Smooth muscle cell of the brain vasculature (primary cell): ENCODE data around the gene SPAG5.

Experiments
- DNase-seq: peaks from one replicate; pipeline ENCODE4 v3.0.0-alpha.2; 2012; ENCODE audit warnings: low read depth, low spot score

SPAG5 gene, protein sequence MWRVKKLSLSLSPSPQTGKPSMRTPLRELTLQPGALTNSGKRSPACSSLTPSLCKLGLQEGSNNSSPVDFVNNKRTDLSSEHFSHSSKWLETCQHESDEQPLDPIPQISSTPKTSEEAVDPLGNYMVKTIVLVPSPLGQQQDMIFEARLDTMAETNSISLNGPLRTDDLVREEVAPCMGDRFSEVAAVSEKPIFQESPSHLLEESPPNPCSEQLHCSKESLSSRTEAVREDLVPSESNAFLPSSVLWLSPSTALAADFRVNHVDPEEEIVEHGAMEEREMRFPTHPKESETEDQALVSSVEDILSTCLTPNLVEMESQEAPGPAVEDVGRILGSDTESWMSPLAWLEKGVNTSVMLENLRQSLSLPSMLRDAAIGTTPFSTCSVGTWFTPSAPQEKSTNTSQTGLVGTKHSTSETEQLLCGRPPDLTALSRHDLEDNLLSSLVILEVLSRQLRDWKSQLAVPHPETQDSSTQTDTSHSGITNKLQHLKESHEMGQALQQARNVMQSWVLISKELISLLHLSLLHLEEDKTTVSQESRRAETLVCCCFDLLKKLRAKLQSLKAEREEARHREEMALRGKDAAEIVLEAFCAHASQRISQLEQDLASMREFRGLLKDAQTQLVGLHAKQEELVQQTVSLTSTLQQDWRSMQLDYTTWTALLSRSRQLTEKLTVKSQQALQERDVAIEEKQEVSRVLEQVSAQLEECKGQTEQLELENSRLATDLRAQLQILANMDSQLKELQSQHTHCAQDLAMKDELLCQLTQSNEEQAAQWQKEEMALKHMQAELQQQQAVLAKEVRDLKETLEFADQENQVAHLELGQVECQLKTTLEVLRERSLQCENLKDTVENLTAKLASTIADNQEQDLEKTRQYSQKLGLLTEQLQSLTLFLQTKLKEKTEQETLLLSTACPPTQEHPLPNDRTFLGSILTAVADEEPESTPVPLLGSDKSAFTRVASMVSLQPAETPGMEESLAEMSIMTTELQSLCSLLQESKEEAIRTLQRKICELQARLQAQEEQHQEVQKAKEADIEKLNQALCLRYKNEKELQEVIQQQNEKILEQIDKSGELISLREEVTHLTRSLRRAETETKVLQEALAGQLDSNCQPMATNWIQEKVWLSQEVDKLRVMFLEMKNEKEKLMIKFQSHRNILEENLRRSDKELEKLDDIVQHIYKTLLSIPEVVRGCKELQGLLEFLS

DNA sequence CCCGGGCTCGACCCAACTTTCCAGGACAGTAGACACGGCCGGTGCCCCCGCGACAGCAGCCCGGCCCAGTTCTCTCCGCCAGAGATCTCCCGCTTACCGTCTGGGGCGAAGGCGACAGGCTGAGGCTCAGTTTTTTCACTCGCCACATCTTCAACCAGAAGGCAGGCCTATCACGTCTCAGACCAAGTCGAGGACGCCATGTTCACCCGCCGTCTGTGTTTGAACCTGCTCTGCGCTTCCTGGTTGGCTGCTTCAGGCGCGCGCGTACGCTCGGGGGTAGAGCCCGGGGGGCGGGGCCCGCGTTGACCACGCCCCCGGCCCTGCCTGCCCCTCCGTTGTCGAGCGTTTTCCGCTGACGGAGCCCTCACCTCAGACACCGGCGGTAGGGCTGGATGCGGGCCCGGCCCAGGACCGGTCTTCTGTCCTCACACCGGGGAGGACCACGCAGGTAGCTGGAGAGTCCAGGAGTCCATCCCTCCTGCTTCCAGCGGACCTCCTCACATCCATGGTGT lies at the start of gene SPAG5:
Gene SPAG5 (minus strand): TSS at position 227 of the 512 bp plus-strand sequence. CDS start 79 bp downstream, at position 148.
- peak; percentile 70 for DNase-seq

DNA sequence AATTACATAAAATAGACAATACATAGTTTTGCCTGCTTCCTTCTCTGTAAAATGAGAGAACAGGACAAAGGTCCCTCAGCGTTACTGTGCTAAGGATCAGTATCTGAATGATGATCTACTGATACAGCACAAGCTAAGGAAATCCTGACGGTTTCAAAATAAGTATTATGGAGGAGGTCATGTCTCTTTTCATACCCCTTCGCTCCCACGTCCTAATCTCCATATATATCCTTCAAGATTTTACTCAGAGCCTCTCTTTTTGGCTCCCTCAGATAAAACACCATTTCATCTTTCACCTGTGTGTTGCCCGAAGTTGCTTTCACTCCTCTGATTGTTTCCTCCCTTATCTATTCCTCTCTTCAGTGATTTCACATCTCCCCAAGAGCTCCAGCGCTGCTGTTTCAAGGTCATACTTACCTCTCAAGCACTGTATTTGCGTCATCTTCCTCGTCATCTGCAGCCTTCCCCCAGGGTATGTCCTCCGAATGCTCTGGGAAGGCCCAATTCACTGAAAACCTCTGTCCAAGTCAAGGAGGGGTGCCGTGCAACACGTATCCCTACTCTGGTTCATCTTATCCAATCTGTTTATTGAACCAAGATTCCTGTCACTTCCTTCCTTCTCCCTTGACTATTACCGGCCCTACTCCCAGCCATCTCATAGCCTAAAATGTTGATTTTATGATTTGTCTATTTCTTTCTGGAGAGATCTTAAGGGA lies 47.4 kb upstream of the SPAG5 start:
- no peak for DNase-seq

DNA sequence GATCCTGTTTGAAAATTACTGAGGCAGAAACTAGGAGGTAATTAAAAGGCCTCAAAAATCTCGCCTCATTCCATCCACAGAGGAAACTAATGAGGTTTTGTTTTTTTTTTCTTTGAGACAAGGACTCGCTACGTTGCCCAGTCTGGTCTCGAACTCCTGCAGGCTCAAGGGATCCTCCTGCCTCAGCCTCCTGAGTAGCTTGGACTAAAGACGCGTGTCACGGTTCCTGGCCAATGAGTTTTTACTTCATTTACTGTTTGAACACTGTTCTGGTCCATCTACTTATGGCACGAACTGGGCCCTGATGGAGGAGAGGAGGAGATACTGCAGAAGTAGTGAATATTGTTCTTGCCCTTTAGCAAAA lies 46.7 kb upstream of the SPAG5 start:
- no peak for DNase-seq

DNA sequence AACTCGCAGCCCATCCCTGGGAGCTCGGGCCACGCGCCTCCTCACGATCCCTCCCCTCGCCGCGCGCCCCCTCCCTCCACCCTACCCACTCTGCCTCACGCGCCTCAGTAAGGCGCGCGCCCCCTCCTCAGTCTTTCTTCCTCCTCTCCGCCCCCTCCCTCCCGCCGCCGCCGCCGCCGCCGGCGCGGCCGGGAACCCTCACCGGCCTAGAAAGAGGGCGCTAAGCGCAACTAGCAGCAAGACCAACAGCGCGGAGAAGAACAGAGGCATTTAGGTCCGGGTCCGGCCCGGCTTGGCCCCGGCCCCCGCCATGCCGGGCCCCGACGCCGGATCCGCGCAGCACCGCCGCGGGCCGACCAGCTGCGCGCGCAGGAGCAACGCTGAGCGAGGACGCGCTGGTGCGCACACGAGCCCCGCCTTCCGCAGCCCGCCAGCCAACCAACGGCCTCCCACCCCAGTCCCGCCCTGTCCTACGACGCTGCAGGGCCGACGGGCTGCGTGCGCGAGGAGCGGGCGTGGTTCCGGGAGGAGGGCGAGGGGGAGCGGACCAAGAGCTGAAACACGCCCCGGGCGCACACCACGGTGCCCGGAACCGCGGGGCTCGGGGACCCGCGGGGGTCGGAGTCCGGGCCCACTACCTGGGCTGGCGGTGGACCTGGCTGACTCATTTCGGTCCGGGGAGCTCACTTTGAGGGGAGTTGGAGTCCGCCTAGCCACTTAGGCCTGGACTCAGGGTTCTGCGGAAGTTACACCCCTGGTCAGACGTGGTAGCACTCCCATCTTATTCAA lies 46.2 kb upstream of the SPAG5 start, which contains the start of gene BLTP2:
Gene BLTP2 (minus strand): TSS at position 372 of the 789 bp plus-strand sequence. CDS start 102 bp downstream, at position 270.
- peak; percentile 77 for DNase-seq

DNA sequence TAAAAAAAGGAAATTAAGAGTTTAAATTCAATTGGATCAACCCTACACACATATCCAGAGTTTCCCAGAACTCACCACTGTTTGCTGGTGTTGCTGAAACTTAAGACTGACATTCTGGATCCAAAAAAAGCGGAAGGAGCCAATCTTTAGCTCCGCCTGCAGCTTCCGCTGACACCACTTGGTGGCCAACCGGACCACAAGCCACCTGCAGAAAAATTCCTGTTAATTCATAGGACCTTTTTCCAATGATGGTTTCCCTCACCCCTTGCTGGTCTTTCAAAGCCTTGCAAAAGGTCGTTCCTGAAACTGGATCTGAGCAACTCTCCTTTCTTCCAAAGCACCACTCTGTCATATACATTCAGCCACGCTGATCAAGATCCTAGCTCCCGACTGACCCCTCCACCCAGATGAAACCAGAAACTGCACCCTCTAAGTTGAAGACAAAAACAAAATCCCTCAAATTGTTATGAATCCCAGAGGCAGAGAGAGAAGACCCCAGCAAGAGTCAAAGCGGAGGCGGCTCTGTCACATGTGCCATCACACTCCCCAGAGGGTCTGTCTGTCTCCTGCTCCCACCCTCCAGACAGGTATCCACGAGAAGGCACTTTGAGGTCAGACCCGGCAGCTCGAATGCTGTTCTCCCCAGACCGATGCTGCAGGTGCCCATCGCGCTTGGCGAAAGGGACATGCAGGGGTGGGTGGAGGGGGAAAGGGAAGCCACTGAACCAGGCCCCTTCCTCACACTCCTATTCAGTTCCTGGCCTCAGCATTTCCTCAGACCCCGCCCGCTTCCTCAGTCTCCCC lies 45.4 kb upstream of the SPAG5 start:
- peak; percentile 7 for DNase-seq

DNA sequence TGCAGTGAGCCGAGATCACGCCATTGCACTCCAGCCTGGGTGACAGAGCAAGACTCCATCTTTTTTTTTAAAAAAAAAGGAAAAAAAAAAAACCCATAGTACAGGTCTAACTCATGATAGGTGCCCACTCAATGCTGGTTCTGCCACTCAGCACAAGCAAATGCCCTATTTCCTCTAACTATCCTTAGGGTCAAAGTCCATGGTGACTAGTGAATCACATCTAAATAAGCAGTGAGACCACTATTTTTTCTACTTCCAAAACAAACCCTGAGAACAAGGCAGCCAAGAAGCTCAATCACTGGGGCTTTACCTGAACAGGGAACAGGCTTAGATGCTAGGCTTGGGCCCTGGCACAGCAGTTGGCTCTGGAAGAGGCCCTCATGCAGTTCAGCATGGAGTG lies 42.8 kb upstream of the SPAG5 start:
- DNase-seq: no peak

DNA sequence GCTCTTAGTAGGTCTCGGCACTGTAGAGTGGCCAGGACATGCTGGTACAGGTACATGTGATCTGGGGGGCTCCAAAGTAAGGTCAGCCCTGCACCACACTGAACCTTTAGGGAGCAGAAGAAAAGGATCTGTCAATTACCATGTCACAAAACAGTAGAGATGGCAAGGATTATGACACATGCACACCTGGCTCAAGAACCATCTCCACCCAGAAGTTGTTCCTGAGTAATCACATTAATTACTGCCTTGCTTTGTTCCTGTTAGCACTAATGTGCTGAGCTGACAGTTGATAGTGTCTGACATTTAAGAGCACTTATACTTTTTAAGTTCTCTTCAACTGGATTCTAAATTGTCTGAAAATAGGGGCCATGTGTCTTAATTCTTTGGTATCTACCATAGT lies 36.7 kb upstream of the SPAG5 start:
- no peak for DNase-seq

DNA sequence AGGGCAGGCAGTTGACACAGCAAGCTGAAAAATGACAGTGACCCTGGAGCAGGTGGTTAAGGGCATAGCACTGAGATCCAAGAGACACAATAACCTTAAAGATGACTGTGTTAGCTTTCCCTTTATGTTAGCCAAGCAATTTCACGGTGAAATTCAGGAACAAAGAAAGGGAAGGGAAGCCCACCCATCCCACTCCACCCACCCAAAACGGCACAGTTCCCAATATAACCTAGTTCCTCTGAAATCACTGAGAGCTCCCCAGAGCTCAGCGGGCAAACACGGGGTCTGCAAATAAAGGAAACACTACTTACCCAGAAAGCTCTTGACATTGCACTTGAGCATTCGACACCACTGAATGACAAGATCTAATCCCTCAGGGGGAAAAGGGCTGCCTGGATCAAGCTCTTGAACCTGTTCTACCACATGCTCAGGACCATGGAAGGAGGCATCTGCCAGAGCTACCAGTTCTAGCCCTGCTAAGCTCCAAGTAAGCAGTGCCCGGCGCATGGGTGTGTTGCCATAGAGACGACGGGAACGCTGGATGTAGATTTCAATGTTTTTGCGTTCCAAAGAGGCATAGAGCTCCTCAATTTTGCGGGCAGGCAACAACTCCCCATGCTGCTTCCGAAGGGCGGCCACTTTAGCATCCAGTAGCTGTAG lies 35.5 kb upstream of the SPAG5 start:
- no peak for DNase-seq

DNA sequence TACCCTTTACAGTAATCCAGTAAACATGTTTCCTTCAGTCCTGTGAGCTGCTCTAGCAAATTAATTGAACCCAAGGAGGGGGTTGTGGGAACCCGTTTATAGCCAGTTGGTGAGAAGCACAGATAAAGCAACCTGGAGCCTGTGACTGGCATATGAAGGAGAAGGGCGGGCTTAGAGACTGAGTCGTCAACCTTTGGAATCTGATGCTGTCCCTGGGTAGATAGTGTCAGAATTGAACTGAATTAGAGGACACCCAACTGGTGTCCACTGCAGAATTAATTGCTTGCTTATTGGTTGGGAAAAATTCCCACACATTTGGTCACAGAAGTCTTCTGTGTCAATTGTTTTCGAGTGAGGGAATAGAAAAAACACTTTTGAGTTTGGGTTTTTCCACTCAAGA lies 28.0 kb upstream of the SPAG5 start:
- DNase-seq: no peak

DNA sequence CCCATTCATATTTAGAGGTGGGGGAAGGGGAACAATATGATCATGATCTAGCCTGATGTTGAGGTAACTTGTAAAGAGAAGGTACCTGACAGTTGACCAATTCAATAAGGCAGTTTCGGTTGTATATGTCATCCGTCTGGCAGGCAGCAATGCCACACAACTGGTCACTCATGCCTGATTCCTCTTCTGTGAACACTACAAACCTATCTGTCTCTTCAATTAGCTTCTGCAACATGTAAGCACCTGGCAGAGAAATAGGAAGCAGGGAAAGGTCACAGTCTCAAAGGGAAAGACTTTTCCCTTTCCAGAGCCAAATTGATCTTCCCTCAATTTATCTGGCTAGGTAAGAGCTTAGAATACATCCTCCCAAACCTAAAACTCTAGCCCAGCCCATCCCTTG lies 25.3 kb upstream of the SPAG5 start:
- DNase-seq: no peak

DNA sequence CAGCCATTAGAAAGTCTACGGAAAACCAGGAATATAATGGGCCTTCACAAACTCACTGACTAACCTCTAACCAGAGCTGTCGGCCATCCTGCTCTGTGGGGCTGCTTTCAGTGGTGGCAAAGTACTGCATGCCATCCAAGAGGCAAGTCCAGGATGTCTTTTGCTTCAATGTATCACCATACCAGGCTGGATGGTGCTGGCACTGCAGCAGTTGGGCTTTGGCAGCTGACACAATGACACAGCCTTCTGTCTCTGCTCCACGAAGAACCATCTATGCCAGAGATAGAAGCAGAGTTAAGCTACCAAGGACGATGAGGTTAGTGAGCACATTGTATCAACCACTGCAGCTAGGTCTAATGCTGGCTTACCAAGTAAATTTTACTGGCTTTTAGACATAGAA lies 24.9 kb upstream of the SPAG5 start:
- DNase-seq: no peak

DNA sequence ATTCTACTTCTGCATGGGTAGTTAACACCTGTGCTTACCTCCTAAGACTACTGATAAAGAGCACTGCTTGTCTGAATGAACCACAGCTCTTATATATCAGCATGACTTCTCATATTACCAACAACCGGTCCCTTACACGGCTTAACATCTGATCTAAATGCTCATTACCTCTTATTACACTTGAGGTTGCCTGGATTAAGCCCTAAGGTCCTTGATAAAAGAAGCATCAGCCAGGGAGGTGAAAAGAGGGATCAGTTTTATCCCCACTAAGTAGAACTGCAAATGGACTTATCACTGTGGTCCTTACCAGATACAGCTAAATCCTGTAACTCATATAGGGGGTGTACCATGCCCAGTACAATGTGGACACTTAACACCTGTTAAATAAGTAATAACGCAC lies 23.4 kb upstream of the SPAG5 start:
- DNase-seq: no peak

DNA sequence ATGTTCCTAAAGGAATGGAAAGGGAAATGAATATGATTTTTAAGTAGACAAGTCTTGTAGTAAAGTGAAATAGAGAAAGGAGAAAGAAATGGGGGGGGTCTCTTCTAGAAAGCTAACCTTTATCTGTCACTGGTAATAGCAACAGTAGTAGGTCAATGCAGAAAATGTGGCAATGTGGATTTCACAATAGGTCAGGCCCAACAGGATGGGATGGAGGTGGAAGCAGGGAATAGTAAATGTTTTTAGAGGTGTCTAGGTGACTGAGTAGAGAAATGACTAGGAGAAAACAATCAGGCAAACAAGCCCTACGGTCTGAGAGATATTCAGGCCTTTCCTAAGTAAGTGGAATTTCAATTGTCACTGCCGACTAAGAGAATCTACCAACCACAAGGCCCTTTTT lies 21.2 kb upstream of the SPAG5 start:
- no peak for DNase-seq

DNA sequence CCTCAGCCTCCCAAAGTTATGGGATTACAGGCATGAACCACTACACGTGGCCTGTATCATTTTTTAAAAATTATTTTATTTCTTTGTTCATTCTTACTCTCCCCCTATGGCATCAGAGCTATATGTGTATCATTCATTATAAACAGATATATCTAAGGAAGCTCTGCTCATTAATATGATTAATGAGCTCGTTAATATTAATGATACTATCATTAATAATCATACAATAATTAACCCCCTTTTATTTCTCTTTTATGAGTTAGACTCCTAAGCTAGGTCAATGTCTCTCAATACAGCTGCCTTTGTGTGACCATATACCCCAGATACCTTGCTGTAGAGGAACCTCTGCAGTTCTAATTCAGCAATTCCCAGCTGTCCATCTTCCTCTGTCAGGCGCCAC lies 19.6 kb upstream of the SPAG5 start:
- DNase-seq: no peak

DNA sequence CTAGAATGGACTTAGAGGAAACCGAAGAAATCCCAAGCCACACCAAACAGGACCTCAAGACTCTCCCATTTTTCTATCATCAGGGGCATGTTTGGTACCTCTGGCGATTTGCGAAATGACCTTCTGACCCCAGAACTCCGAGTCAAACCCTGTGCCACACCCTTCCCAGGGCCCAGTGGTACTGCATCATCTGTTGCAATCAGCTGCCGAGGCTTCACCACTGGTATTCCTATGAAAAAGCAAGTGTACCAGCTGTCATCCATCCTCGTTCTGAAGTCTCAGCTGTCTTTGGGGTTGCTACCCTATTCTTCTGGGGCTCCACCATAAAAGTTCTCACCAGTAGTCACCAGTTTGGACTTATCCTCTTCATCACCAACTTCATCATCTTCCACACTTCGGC lies 17.5 kb upstream of the SPAG5 start:
- DNase-seq: no peak

DNA sequence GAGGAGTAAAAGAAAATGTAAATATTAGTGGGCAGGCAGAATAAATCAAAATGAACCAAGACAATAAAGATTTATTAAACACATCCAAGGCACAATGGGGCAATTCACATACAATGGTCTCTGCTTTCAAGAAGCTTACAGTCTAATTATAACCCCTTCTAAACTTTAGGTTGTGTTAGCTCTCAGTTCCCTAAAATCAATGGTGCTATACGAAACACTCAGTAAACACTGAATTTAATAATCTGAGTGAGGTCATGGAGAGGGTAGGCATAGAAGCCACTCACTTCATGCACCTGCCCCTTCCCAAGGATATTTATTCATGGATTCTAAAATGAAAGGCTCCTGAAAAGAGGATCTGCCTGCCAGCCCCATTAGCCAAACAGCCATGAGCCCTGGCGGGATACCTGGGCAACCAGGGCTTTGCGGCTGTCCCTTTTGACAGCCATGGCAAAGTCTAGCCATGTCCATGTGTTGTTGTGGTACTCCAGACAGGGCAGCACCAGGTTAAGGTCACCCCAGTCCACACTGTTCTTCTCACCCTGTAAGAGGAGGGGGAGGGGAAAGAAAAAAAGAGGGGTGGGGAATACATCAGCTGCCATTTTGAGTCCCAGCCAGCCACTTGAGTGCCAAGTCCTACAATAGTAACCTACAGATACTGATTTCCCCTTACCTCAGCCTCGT lies 16.6 kb upstream of the SPAG5 start:
- no peak for DNase-seq

DNA sequence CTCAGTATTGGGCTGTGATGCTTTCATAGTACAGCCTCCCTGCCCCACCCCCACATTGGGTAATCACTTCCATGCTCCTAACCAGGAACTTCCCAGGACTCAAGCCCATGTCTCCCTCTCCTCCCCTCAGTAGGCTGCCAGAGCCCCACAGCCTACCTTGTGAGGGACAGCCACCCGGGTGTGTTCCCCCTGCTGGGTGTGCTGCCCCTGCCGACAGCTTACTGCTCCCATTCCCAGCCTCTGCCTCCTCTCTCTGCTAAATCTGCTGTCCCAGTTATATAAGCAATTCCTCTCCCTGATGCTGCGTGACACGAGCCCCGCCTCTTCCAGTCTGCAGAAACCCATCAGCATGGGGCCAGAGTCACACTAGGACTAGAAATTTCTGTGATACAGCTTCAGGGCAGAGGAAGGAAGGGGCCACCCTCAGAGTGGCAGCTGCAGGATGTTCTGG lies 15.1 kb upstream of the SPAG5 start, which contains the start of gene RSKR:
Gene RSKR (minus strand): TSS at position 255 of the 451 bp plus-strand sequence. CDS start 24 bp downstream, at position 231.
- no peak for DNase-seq
